Measurements from ENCODE around the gene KIF6.

Gene KIF6

GRCh38 chr6:39333644-39334438 lies 391.4 kb downstream of the KIF6 start:
- TF ChIP-seq ARNT (IDR thresholded peaks at IDR 0.05) (no peak), SP1 (IDR thresholded peaks at IDR 0.05) (no peak), TARDBP (IDR thresholded peaks at IDR 0.05) (no peak), ZNF384 (IDR thresholded peaks at IDR 0.05) (no peak), CTBP1 (IDR thresholded peaks at IDR 0.05; ENCODE audit: borderline replicate concordance) (no peak), ELF4 (IDR thresholded peaks at IDR 0.05) (no peak), FOXM1 (IDR thresholded peaks at IDR 0.05; ENCODE audit: borderline replicate concordance) (no peak), LEF1 (IDR thresholded peaks at IDR 0.05; ENCODE audit: borderline replicate concordance) (no peak), BHLHE40 (IDR thresholded peaks at IDR 0.05; ENCODE audit: borderline replicate concordance) (no peak), NFRKB (IDR thresholded peaks at IDR 0.05) (no peak), FOXA1 (IDR thresholded peaks at IDR 0.05) (no peak), FOXK2 (IDR thresholded peaks at IDR 0.05) (no peak), HDGF (IDR thresholded peaks at IDR 0.05; ENCODE audit: borderline replicate concordance) (no peak), L3MBTL2 (conservative IDR thresholded peaks at IDR 0.05) (no peak), SUZ12 (IDR thresholded peaks at IDR 0.05) (no peak)
- TF ChIP-seq, protein P1, sequence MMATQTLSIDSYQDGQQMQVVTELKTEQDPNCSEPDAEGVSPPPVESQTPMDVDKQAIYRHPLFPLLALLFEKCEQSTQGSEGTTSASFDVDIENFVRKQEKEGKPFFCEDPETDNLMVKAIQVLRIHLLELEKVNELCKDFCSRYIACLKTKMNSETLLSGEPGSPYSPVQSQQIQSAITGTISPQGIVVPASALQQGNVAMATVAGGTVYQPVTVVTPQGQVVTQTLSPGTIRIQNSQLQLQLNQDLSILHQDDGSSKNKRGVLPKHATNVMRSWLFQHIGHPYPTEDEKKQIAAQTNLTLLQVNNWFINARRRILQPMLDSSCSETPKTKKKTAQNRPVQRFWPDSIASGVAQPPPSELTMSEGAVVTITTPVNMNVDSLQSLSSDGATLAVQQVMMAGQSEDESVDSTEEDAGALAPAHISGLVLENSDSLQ (IDR thresholded peaks at IDR 0.05), result no peak
- ChIA-PET POLR2A (no interaction called here), CTCF (no interaction called here)
- DNase-seq (ENCODE audit: extremely low spot score), result no peak

- DNase-seq (ENCODE audit: extremely low spot score), result no peak
- no peak for TF ChIP-seq HDGF (IDR thresholded peaks at IDR 0.05; ENCODE audit: borderline replicate concordance)
- no peak for TF ChIP-seq SP1 (IDR thresholded peaks at IDR 0.05)
- no peak for TF ChIP-seq L3MBTL2 (conservative IDR thresholded peaks at IDR 0.05)
- TF ChIP-seq FOXM1 (IDR thresholded peaks at IDR 0.05; ENCODE audit: borderline replicate concordance), result no peak
- no peak for TF ChIP-seq SUZ12 (IDR thresholded peaks at IDR 0.05)
- TF ChIP-seq ARNT (IDR thresholded peaks at IDR 0.05), result no peak
- TF ChIP-seq FOXK2 (IDR thresholded peaks at IDR 0.05), result no peak
- no peak for TF ChIP-seq ZNF384 (IDR thresholded peaks at IDR 0.05)
- TF ChIP-seq CTBP1 (IDR thresholded peaks at IDR 0.05; ENCODE audit: borderline replicate concordance), result no peak
- ChIA-PET CTCF (interaction anchor here (0.6 kb wide), 1 partner anchor 979 kb away, joined by 4 read pairs; no protein-coding TSS in a partner anchor), POLR2A (no interaction called here)
Measured at GRCh38 chr6:39330476-39330875, 394.7 kb downstream of the KIF6 start.

DNA sequence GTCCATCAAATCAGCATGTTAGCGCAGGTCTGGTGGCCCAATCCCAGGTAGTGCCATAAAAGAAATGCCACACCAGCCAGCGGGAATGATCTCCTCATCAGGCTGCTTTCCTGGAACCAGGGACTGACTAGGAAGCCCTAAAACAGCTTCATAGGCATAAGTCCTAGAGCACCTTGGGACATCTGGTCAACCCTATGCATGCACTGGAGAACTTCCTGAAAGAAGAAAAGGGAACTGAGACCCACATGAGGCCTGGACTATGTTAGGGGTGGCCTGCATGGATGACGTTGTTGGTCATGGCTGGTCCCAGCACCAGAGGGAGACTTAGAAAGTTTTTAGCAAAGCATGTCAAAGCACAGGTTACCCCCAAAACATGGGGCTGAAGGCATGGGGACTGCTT lies 395.2 kb downstream of the KIF6 start:
- CTCF ChIA-PET, result no interaction called here
- no peak for DNase-seq (ENCODE audit: extremely low spot score)
- POLR2A ChIA-PET, result no interaction called here
- TF ChIP-seq NFRKB (IDR thresholded peaks at IDR 0.05) (no peak), CTBP1 (IDR thresholded peaks at IDR 0.05; ENCODE audit: borderline replicate concordance) (no peak), TARDBP (IDR thresholded peaks at IDR 0.05) (no peak), FOXM1 (IDR thresholded peaks at IDR 0.05; ENCODE audit: borderline replicate concordance) (no peak)

DNA sequence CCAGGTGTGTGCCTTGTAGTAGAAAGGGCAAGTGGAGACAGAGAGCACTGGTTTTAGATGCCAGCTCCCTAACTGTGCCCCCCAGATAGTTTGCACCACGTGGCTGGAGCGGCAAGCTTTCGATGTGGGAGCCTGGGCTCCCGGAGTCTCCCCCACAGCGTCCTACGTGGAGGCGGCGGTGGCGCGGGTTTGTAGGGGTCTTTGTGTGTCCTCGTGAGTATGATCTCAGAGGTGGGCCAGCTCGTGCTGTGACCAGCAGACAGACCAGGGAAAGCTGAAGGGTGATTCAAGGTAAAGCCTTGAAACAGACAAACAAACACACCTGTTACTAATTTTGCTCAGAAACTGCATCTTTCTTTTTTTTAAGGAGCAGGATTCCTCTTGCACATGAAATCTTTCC lies 397.1 kb downstream of the KIF6 start:
- POLR2A ChIA-PET, result no interaction called here
- CTCF ChIA-PET, result no interaction called here
- DNase-seq (ENCODE audit: extremely low spot score), result no peak
- TF ChIP-seq FOXA1 (IDR thresholded peaks at IDR 0.05) (no peak), ELF4 (IDR thresholded peaks at IDR 0.05) (no peak), ZNF384 (IDR thresholded peaks at IDR 0.05) (no peak), FOXM1 (IDR thresholded peaks at IDR 0.05; ENCODE audit: borderline replicate concordance) (no peak), CTBP1 (IDR thresholded peaks at IDR 0.05; ENCODE audit: borderline replicate concordance) (no peak), FOXK2 (IDR thresholded peaks at IDR 0.05) (no peak), LEF1 (IDR thresholded peaks at IDR 0.05; ENCODE audit: borderline replicate concordance) (no peak), NFRKB (IDR thresholded peaks at IDR 0.05) (no peak), SP1 (IDR thresholded peaks at IDR 0.05) (no peak), HDGF (IDR thresholded peaks at IDR 0.05; ENCODE audit: borderline replicate concordance) (no peak), L3MBTL2 (conservative IDR thresholded peaks at IDR 0.05) (no peak), TARDBP (IDR thresholded peaks at IDR 0.05) (no peak), ARNT (IDR thresholded peaks at IDR 0.05) (no peak), SUZ12 (IDR thresholded peaks at IDR 0.05) (no peak), BHLHE40 (IDR thresholded peaks at IDR 0.05; ENCODE audit: borderline replicate concordance) (no peak)
- TF ChIP-seq, protein P1 (IDR thresholded peaks at IDR 0.05), result no peak

DNA sequence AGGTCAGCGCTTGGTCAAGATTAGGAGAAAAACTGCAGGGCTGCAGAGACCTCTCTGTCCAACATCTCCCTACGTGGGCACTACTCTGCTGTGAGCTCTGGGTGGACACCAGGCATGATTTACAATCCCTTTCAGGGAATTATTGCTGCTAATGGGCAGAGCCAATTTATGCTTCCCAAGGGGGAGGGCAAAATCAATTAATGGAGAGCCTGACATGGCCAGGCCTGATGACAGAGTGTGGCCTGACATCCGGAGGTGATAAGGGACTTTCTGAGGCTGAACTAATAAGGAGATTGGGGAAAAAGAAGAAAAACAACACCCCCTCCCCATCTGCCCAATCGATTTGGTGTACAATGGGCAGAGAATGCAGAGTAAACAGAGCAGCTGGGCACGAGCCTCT lies 397.7 kb downstream of the KIF6 start:
- POLR2A ChIA-PET, result no interaction called here
- DNase-seq (ENCODE audit: extremely low spot score), result no peak
- TF ChIP-seq SP1 (IDR thresholded peaks at IDR 0.05) (no peak), TARDBP (IDR thresholded peaks at IDR 0.05) (no peak), L3MBTL2 (conservative IDR thresholded peaks at IDR 0.05) (no peak), CTBP1 (IDR thresholded peaks at IDR 0.05; ENCODE audit: borderline replicate concordance) (no peak), NFRKB (IDR thresholded peaks at IDR 0.05) (no peak)
- CTCF ChIA-PET, result no interaction called here

DNA sequence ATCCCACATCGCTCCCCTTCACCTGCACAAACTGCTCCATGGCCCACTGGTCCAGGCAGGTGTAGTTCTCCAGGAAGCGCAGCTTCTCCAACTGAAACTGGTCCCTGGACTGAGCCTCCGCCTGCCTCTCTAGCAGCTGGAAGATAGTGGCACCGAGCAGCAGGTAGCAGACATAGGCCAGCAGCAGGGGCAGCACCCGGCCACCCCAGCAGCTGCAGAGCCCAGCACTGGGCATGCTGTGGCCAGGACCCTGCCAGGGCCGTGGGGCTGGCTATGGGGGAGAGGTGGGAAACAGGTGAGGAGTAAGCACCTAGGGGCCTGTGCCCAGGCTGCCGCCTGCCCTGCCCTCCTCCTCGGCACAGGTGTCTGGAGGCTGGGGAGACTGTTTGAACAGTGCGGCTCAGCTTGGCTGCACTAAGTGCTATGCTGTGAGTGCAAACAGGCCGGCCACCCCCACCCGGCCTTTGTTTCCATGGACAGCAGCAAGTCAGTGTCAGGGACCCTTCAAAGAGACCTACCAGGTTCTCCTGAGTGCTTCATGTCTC lies 402.8 kb downstream of the KIF6 start, which contains the start of gene KCNK16:
Gene KCNK16 (minus strand): TSS at position 397 of the 545 bp plus-strand sequence. CDS start 162 bp downstream, at position 235.
- DNase-seq (ENCODE audit: extremely low spot score), result no peak
- ChIA-PET POLR2A (no interaction called here), CTCF (no interaction called here)
- TF ChIP-seq FOXK2 (IDR thresholded peaks at IDR 0.05) (no peak), NFRKB (IDR thresholded peaks at IDR 0.05) (no peak)

DNA sequence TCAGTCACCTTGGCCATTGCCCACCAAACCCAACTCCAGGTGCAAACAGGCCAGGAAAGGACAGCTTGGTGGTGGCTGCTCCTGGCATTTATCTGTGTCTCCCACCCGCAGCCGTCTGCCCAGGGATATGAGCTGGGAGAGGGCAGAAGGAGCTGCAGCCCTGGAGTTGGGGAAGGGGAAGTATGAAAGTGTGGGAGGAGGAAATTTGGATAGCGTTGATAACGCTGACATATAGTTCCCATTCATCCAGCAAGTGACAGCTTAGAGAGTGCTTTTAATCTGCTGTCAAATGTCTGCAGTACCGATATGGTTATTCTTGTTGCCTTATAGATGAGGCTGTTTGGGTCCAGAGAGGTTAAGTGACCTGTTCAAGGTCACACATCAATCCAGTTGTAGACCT lies 403.4 kb downstream of the KIF6 start:
- ChIA-PET CTCF (no interaction called here), POLR2A (no interaction called here)
- no peak for TF ChIP-seq NFRKB (IDR thresholded peaks at IDR 0.05)
- TF ChIP-seq FOXM1 (IDR thresholded peaks at IDR 0.05; ENCODE audit: borderline replicate concordance), result no peak
- DNase-seq (ENCODE audit: extremely low spot score), result no peak
